ENCODE measurements around the gene EWSR1. TPM values are rescaled to one million over a fixed set of nuclear protein-coding genes. Genes with fewer than 3 reads are reported as not detected.

Gene EWSR1
- total RNA-seq, 3 donors from 2014 or later (not counting 1 experiment from before 2014, with no cell fraction given) = 366 to 387 (median 382) TPM

GRCh38 chr22:29299136-29299900 lies 31.2 kb downstream of the EWSR1 start:
- H3K9me3 ChIP-seq (ENCODE audit: control insufficient read depth, insufficient read depth, low read length) = no peaks in the 10 kb centered on the region
- Mint-ChIP-seq H3K4me3 (no peak overlapping the region), H3K4me1 (peaks cover 8 to 20% of the 10 kb centered on the region in 2 donors), H3K9me3 (no peaks in the 10 kb centered on the region), H3K36me3 (peaks cover 19% of the 10 kb centered on the region), H3K27me3 (ENCODE audit: low read depth in 2 of 2) (no peaks in the 10 kb centered on the region), H3K27ac (peak overlapping the region; percentile 77)
- H3K4me3 ChIP-seq (ENCODE audit: low read length) = no peak overlapping the region
- ATAC-seq (peak in 1 of 3 donors; percentile 8), DNase-seq (no peak)
- no peaks in the 10 kb centered on the region for H3K27me3 ChIP-seq (ENCODE audit: control insufficient read depth, insufficient read depth, low read length)
- 91% methylated on average over 19 of the region's 19 CpGs for WGBS (ENCODE audit: insufficient coverage)
- H3K4me1 ChIP-seq (ENCODE audit: control insufficient read depth, insufficient read depth, low read length) = no peaks in the 10 kb centered on the region
- H3K36me3 ChIP-seq (ENCODE audit: control insufficient read depth, insufficient read depth, low read length) = peaks cover 65% of the 10 kb centered on the region
- H3K27ac ChIP-seq (ENCODE audit: low read length) = no peak overlapping the region
- no peak for TF ChIP-seq CTCF (IDR thresholded peaks at IDR 0.05)
- intact Hi-C loops (cut with micrococcal nuclease) = no loop called here

GRCh38 chr22:29300467-29300806 lies 32.4 kb downstream of the EWSR1 start:
- Mint-ChIP-seq H3K36me3 (peaks cover 19% of the 10 kb centered on the region), H3K27ac (peak overlapping the region; percentile 59 to 73), H3K4me3 (no peak overlapping the region), H3K4me1 (peaks cover 8 to 20% of the 10 kb centered on the region in 2 donors), H3K27me3 (ENCODE audit: low read depth in 2 of 2) (peaks cover 0 to 8% of the 10 kb centered on the region in 2 donors), H3K9me3 (no peaks in the 10 kb centered on the region)
- peaks cover 2% of the 10 kb centered on the region for H3K27me3 ChIP-seq (ENCODE audit: control insufficient read depth, insufficient read depth, low read length)
- no peak for ATAC-seq
- DNase-seq = no peak
- no peaks in the 10 kb centered on the region for H3K4me1 ChIP-seq (ENCODE audit: control insufficient read depth, insufficient read depth, low read length)
- no peaks in the 10 kb centered on the region for H3K9me3 ChIP-seq (ENCODE audit: control insufficient read depth, insufficient read depth, low read length)
- peaks cover 53% of the 10 kb centered on the region for H3K36me3 ChIP-seq (ENCODE audit: control insufficient read depth, insufficient read depth, low read length)
- no peak for TF ChIP-seq CTCF (IDR thresholded peaks at IDR 0.05)
- no peak overlapping the region for H3K27ac ChIP-seq (ENCODE audit: low read length)
- no peak overlapping the region for H3K4me3 ChIP-seq (ENCODE audit: low read length)
- intact Hi-C loops (cut with micrococcal nuclease) = no loop called here
- 89% methylated on average over 4 of the region's 4 CpGs for WGBS (ENCODE audit: insufficient coverage)

GRCh38 chr22:29300807-29301601 lies 32.9 kb downstream of the EWSR1 start:
- H3K4me3 Mint-ChIP-seq = no peak overlapping the region
- H3K27me3 Mint-ChIP-seq (ENCODE audit: low read depth in 2 of 2) = peaks cover 0 to 14% of the 10 kb centered on the region in 2 donors
- H3K27ac Mint-ChIP-seq = peak overlapping the region; percentile 59 to 73
- H3K9me3 Mint-ChIP-seq = no peaks in the 10 kb centered on the region
- Histone ChIP-seq H3K27ac (ENCODE audit: low read length) (no peak overlapping the region), H3K4me3 (ENCODE audit: low read length) (no peak overlapping the region), H3K27me3 (ENCODE audit: control insufficient read depth, insufficient read depth, low read length) (peaks cover 7% of the 10 kb centered on the region), H3K4me1 (ENCODE audit: control insufficient read depth, insufficient read depth, low read length) (peaks cover 3% of the 10 kb centered on the region), H3K36me3 (ENCODE audit: control insufficient read depth, insufficient read depth, low read length) (peaks cover 48% of the 10 kb centered on the region), H3K9me3 (ENCODE audit: control insufficient read depth, insufficient read depth, low read length) (no peaks in the 10 kb centered on the region)
- WGBS (ENCODE audit: insufficient coverage) = 86% methylated on average over 10 of the region's 10 CpGs
- peaks cover 19% of the 10 kb centered on the region for H3K36me3 Mint-ChIP-seq
- peak in 1 of 3 donors; percentile 11 for ATAC-seq
- no peak for TF ChIP-seq CTCF (IDR thresholded peaks at IDR 0.05)
- intact Hi-C loops (cut with micrococcal nuclease) = no loop called here
- DNase-seq = no peak
- peaks cover 8 to 23% of the 10 kb centered on the region in 2 donors for H3K4me1 Mint-ChIP-seq

Data from natural killer cell (primary cell).